ENCODE results near the gene WWOX.

WWOX gene

GRCh38 chr16:78528265-78528664, 428.8 kb downstream of the WWOX start:
- H3K9ac ChIP-seq (ENCODE audit: low read depth, low read length): no peak overlapping the region
- H3K9me3 ChIP-seq (ENCODE audit: control insufficient read depth, insufficient read depth, low read length): no peaks in the 10 kb centered on the region
- no peak overlapping the region for H3K4me3 ChIP-seq (ENCODE audit: low read depth, low read length)
- H3K4me1 ChIP-seq (ENCODE audit: control insufficient read depth, insufficient read depth, low read length): no peaks in the 10 kb centered on the region
- no peak overlapping the region for H3K27ac ChIP-seq (ENCODE audit: low read depth, low read length)
- no peaks in the 10 kb centered on the region for H3K27me3 ChIP-seq (ENCODE audit: control insufficient read depth, insufficient read depth, low read length)
- H3K36me3 ChIP-seq (ENCODE audit: control insufficient read depth, insufficient read depth, low read length): no peaks in the 10 kb centered on the region

- no peaks in the 10 kb centered on the region for H3K4me1 ChIP-seq (ENCODE audit: control insufficient read depth, insufficient read depth, low read length)
- H3K36me3 ChIP-seq (ENCODE audit: control insufficient read depth, insufficient read depth, low read length): no peaks in the 10 kb centered on the region
- H3K9ac ChIP-seq (ENCODE audit: low read depth, low read length): no peak overlapping the region
- H3K9me3 ChIP-seq (ENCODE audit: control insufficient read depth, insufficient read depth, low read length): no peaks in the 10 kb centered on the region
- no peaks in the 10 kb centered on the region for H3K27me3 ChIP-seq (ENCODE audit: control insufficient read depth, insufficient read depth, low read length)
- no peak overlapping the region for H3K4me3 ChIP-seq (ENCODE audit: low read depth, low read length)
- no peak overlapping the region for H3K27ac ChIP-seq (ENCODE audit: low read depth, low read length)
Measured at GRCh38 chr16:78529881-78530280, 430.4 kb downstream of the WWOX start.

- no peaks in the 10 kb centered on the region for H3K4me1 ChIP-seq (ENCODE audit: control insufficient read depth, insufficient read depth, low read length)
- H3K9me3 ChIP-seq (ENCODE audit: control insufficient read depth, insufficient read depth, low read length): no peaks in the 10 kb centered on the region
- no peak overlapping the region for H3K4me3 ChIP-seq (ENCODE audit: low read depth, low read length)
- no peak overlapping the region for H3K9ac ChIP-seq (ENCODE audit: low read depth, low read length)
- no peak overlapping the region for H3K27ac ChIP-seq (ENCODE audit: low read depth, low read length)
- no peaks in the 10 kb centered on the region for H3K27me3 ChIP-seq (ENCODE audit: control insufficient read depth, insufficient read depth, low read length)
- H3K36me3 ChIP-seq (ENCODE audit: control insufficient read depth, insufficient read depth, low read length): no peaks in the 10 kb centered on the region
Measured at GRCh38 chr16:78530283-78530682, 430.8 kb downstream of the WWOX start.

- Histone ChIP-seq H3K36me3 (ENCODE audit: control insufficient read depth, insufficient read depth, low read length) (no peaks in the 10 kb centered on the region), H3K9me3 (ENCODE audit: control insufficient read depth, insufficient read depth, low read length) (no peaks in the 10 kb centered on the region), H3K27ac (ENCODE audit: low read depth, low read length) (no peak overlapping the region), H3K4me3 (ENCODE audit: low read depth, low read length) (no peak overlapping the region), H3K27me3 (ENCODE audit: control insufficient read depth, insufficient read depth, low read length) (no peaks in the 10 kb centered on the region), H3K9ac (ENCODE audit: low read depth, low read length) (no peak overlapping the region), H3K4me1 (ENCODE audit: control insufficient read depth, insufficient read depth, low read length) (no peaks in the 10 kb centered on the region)
Measured at GRCh38 chr16:78535098-78535497, 435.6 kb downstream of the WWOX start.

GRCh38 chr16:78537511-78537910, 438.1 kb downstream of the WWOX start:
- Histone ChIP-seq H3K4me1 (ENCODE audit: control insufficient read depth, insufficient read depth, low read length) (no peaks in the 10 kb centered on the region), H3K27ac (ENCODE audit: low read depth, low read length) (no peak overlapping the region), H3K9ac (ENCODE audit: low read depth, low read length) (no peak overlapping the region), H3K4me3 (ENCODE audit: low read depth, low read length) (no peak overlapping the region), H3K36me3 (ENCODE audit: control insufficient read depth, insufficient read depth, low read length) (no peaks in the 10 kb centered on the region), H3K9me3 (ENCODE audit: control insufficient read depth, insufficient read depth, low read length) (no peaks in the 10 kb centered on the region), H3K27me3 (ENCODE audit: control insufficient read depth, insufficient read depth, low read length) (no peaks in the 10 kb centered on the region)

GRCh38 chr16:78538292-78538691, 438.8 kb downstream of the WWOX start:
- Histone ChIP-seq H3K4me1 (ENCODE audit: control insufficient read depth, insufficient read depth, low read length) (no peaks in the 10 kb centered on the region), H3K4me3 (ENCODE audit: low read depth, low read length) (no peak overlapping the region), H3K36me3 (ENCODE audit: control insufficient read depth, insufficient read depth, low read length) (no peaks in the 10 kb centered on the region), H3K9me3 (ENCODE audit: control insufficient read depth, insufficient read depth, low read length) (no peaks in the 10 kb centered on the region), H3K9ac (ENCODE audit: low read depth, low read length) (no peak overlapping the region), H3K27ac (ENCODE audit: low read depth, low read length) (no peak overlapping the region), H3K27me3 (ENCODE audit: control insufficient read depth, insufficient read depth, low read length) (no peaks in the 10 kb centered on the region)

- H3K36me3 ChIP-seq (ENCODE audit: control insufficient read depth, insufficient read depth, low read length): no peaks in the 10 kb centered on the region
- H3K9ac ChIP-seq (ENCODE audit: low read depth, low read length): no peak overlapping the region
- no peak overlapping the region for H3K4me3 ChIP-seq (ENCODE audit: low read depth, low read length)
- no peaks in the 10 kb centered on the region for H3K4me1 ChIP-seq (ENCODE audit: control insufficient read depth, insufficient read depth, low read length)
- no peak overlapping the region for H3K27ac ChIP-seq (ENCODE audit: low read depth, low read length)
- H3K9me3 ChIP-seq (ENCODE audit: control insufficient read depth, insufficient read depth, low read length): no peaks in the 10 kb centered on the region
- H3K27me3 ChIP-seq (ENCODE audit: control insufficient read depth, insufficient read depth, low read length): no peaks in the 10 kb centered on the region
Measured at GRCh38 chr16:78538919-78539318, 439.5 kb downstream of the WWOX start.

GRCh38 chr16:78542419-78542818, 443.0 kb downstream of the WWOX start:
- no peak overlapping the region for H3K9ac ChIP-seq (ENCODE audit: low read depth, low read length)
- no peaks in the 10 kb centered on the region for H3K9me3 ChIP-seq (ENCODE audit: control insufficient read depth, insufficient read depth, low read length)
- no peaks in the 10 kb centered on the region for H3K4me1 ChIP-seq (ENCODE audit: control insufficient read depth, insufficient read depth, low read length)
- H3K27ac ChIP-seq (ENCODE audit: low read depth, low read length): no peak overlapping the region
- no peaks in the 10 kb centered on the region for H3K27me3 ChIP-seq (ENCODE audit: control insufficient read depth, insufficient read depth, low read length)
- no peaks in the 10 kb centered on the region for H3K36me3 ChIP-seq (ENCODE audit: control insufficient read depth, insufficient read depth, low read length)
- H3K4me3 ChIP-seq (ENCODE audit: low read depth, low read length): no peak overlapping the region

GRCh38 chr16:78543023-78543422, 443.6 kb downstream of the WWOX start:
- no peak overlapping the region for H3K9ac ChIP-seq (ENCODE audit: low read depth, low read length)
- no peaks in the 10 kb centered on the region for H3K27me3 ChIP-seq (ENCODE audit: control insufficient read depth, insufficient read depth, low read length)
- H3K9me3 ChIP-seq (ENCODE audit: control insufficient read depth, insufficient read depth, low read length): no peaks in the 10 kb centered on the region
- no peak overlapping the region for H3K4me3 ChIP-seq (ENCODE audit: low read depth, low read length)
- no peaks in the 10 kb centered on the region for H3K4me1 ChIP-seq (ENCODE audit: control insufficient read depth, insufficient read depth, low read length)
- H3K27ac ChIP-seq (ENCODE audit: low read depth, low read length): no peak overlapping the region
- H3K36me3 ChIP-seq (ENCODE audit: control insufficient read depth, insufficient read depth, low read length): no peaks in the 10 kb centered on the region

- Histone ChIP-seq H3K27me3 (ENCODE audit: control insufficient read depth, insufficient read depth, low read length) (no peaks in the 10 kb centered on the region), H3K9me3 (ENCODE audit: control insufficient read depth, insufficient read depth, low read length) (no peaks in the 10 kb centered on the region), H3K36me3 (ENCODE audit: control insufficient read depth, insufficient read depth, low read length) (no peaks in the 10 kb centered on the region), H3K9ac (ENCODE audit: low read depth, low read length) (no peak overlapping the region), H3K27ac (ENCODE audit: low read depth, low read length) (no peak overlapping the region), H3K4me3 (ENCODE audit: low read depth, low read length) (no peak overlapping the region), H3K4me1 (ENCODE audit: control insufficient read depth, insufficient read depth, low read length) (peaks cover 34% of the 10 kb centered on the region)
Measured at GRCh38 chr16:78549366-78549765, 449.9 kb downstream of the WWOX start.

- peak overlapping the region; percentile 46; the same call in 1 of the 2 replicates for H3K4me3 ChIP-seq (ENCODE audit: low read depth, low read length)
- H3K27ac ChIP-seq (ENCODE audit: low read depth, low read length): peak overlapping the region; percentile 82
- H3K27me3 ChIP-seq (ENCODE audit: control insufficient read depth, insufficient read depth, low read length): no peaks in the 10 kb centered on the region
- H3K9ac ChIP-seq (ENCODE audit: low read depth, low read length): 0 out of 2 replicates have a peak overlapping the region, but pooled peaks have one; percentile 16
- H3K36me3 ChIP-seq (ENCODE audit: control insufficient read depth, insufficient read depth, low read length): no peaks in the 10 kb centered on the region
- no peaks in the 10 kb centered on the region for H3K9me3 ChIP-seq (ENCODE audit: control insufficient read depth, insufficient read depth, low read length)
- peaks cover 34% of the 10 kb centered on the region for H3K4me1 ChIP-seq (ENCODE audit: control insufficient read depth, insufficient read depth, low read length)
Measured at GRCh38 chr16:78551487-78552085, 452.1 kb downstream of the WWOX start.
